Upper lobe of right lung (tissue), 1 donor: ENCODE results near the gene TOR1B. TPM values are rescaled to one million over a fixed set of nuclear protein-coding genes. Genes with fewer than 3 reads are reported as not detected.

Experiments used
- ATAC-seq: fragments of 200-7000 bp; cut with Tn5 transposase; one replicate; pipeline ENCODE4 v1.9.1; 2020; ENCODE audit warnings: mild to moderate bottlenecking, moderate library complexity
- DNase-seq: peaks from one replicate; pipeline ENCODE4 v3.0.0-alpha.2; 2020
- H3K27ac ChIP-seq: fragments of 200-600 bp; one replicate; pipeline ENCODE4 v1.8.0; 2022
- H3K27me3 ChIP-seq: fragments of 200-600 bp; one replicate; pipeline ENCODE4 v1.8.0; 2022; ENCODE audit warnings: mild to moderate bottlenecking
- H3K36me3 ChIP-seq: fragments of 200-600 bp; one replicate; pipeline ENCODE4 v1.8.0; 2022
- H3K4me1 ChIP-seq: fragments of 200-600 bp; one replicate; pipeline ENCODE4 v1.8.0; 2022
- H3K4me3 ChIP-seq: fragments of 200-600 bp; one replicate; pipeline ENCODE4 v1.8.0; 2022; ENCODE audit warnings: mild to moderate bottlenecking
- H3K9me3 ChIP-seq: fragments of 200-600 bp; one replicate; pipeline ENCODE4 v1.8.0; 2022
- CTCF ChIP-seq: fragments of 200-600 bp; IDR thresholded peaks from one replicate; pipeline ENCODE4 v1.8.0; 2022; ENCODE audit warnings: antibody characterized with exemption
- intact Hi-C: fragments of 100-400 bp; cut with DNase I; formaldehyde crosslinking; loops from one replicate; pipeline ENCODE4 v1.11.0; 2022
- total RNA-seq: library from RNA; stranded (reverse); fragmentation: NEBNext Ultra II Directional; extraction: Animal tissue kit (Norgen Biotek cat#: 25700); gene quantifications from one replicate; pipeline ENCODE4 v1.2.1, GENCODE V29; 2021
- donor health status: DM: no; HTN: yes; CAD: no; lungs with severe emphysema.

TOR1B gene
- total RNA-seq, 1 donor from 2014 or later = 26.0 TPM

- Histone ChIP-seq H3K9me3 (no peaks in the 10 kb centered on the region), H3K27me3 (no peaks in the 10 kb centered on the region), H3K4me1 (no peaks in the 10 kb centered on the region), H3K4me3 (no peak overlapping the region), H3K27ac (no peak overlapping the region), H3K36me3 (peaks cover 63% of the 10 kb centered on the region)
- TF ChIP-seq CTCF = no peak
- intact Hi-C loops = no loop called here
- no peak for ATAC-seq
- no peak for DNase-seq
Observed at GRCh38 chr9:129858167-129858962, 55.4 kb downstream of the TOR1B start.

Other genes starting within 250 kb of the TOR1B start
- not detected for gene C9orf50, start 182.1 kb upstream of the TOR1B start, total RNA-seq
- gene NTMT1, start 177.0 kb upstream of the TOR1B start, total RNA-seq = 25.6 TPM
- gene ASB6, start 161.0 kb upstream of the TOR1B start, total RNA-seq = 16.7 TPM
- gene PRRX2, start 137.5 kb upstream of the TOR1B start, total RNA-seq = 1.1 TPM
- 2.1 TPM for gene PTGES, start 50.1 kb upstream of the TOR1B start, total RNA-seq
- 35.5 TPM for gene TOR1A, start 21.0 kb downstream of the TOR1B start, total RNA-seq
- 36.6 TPM for gene C9orf78, start 32.1 kb downstream of the TOR1B start, total RNA-seq
- gene USP20, start 32.3 kb downstream of the TOR1B start, total RNA-seq = 21.4 TPM
- 50.0 TPM for gene FNBP1, start 240.0 kb downstream of the TOR1B start, total RNA-seq